ENCODE data around the gene PSG1. TPM values are rescaled to one million over a fixed set of nuclear protein-coding genes. Genes with fewer than 3 reads are reported as not detected.

The PSG1 gene
- total RNA-seq, 1 experiment from 2014 or later = 0.72 TPM

GRCh38 chr19:42816894-42817293 is 62.6 kb downstream of the PSG1 start:
- no peak overlapping the region for H3K4me2 ChIP-seq
- POLR2A ChIA-PET (ENCODE audit: unreplicated experiment) = interaction anchor here (0.6 kb wide), 1 partner anchor 804 kb away, joined by 9 read pairs; no protein-coding TSS in a partner anchor

More at GRCh38 chr19:42816894-42817293, 62.6 kb downstream of the PSG1 start:
- CTCF ChIA-PET = no interaction called here
- H3K27ac ChIP-seq = no peak overlapping the region
- H3K9me2 ChIP-seq (ENCODE audit: insufficient read depth) = no peaks in the 10 kb centered on the region
- H3K27me3 ChIP-seq (ENCODE audit: insufficient read depth, low read depth) = no peaks in the 10 kb centered on the region
- no peaks in the 10 kb centered on the region for H3F3A ChIP-seq (ENCODE audit: insufficient read depth, low read depth)
- TF ChIP-seq CTCF (conservative IDR thresholded peaks at IDR 0.05) (no peak), EZH2 (IDR thresholded peaks at IDR 0.05; ENCODE audit: low read depth) (no peak)
- no peak overlapping the region for H3K4me3 ChIP-seq
- intact Hi-C loops (cut with micrococcal nuclease; ENCODE audit: unreplicated experiment) = no loop called here
- H2AFZ ChIP-seq = no peak overlapping the region
- H3K4me1 ChIP-seq (replicated peaks; ENCODE audit: insufficient read depth) = no peaks in the 10 kb centered on the region
- H4K20me1 ChIP-seq (ENCODE audit: insufficient read depth) = no peaks in the 10 kb centered on the region
- BruUV-seq (replicated peaks) = no TSS peak
- no peaks in the 10 kb centered on the region for H3K79me2 ChIP-seq (ENCODE audit: low read depth)
- DNase-seq = no peak
- H3K36me3 ChIP-seq (ENCODE audit: low read depth) = no peaks in the 10 kb centered on the region
- no peaks in the 10 kb centered on the region for H3K9me3 ChIP-seq (ENCODE audit: insufficient read depth, low read depth)

Other genes with a start within 250 kb of the PSG1 start
- not detected in 2 replicates for gene PSG3, start 139.2 kb downstream of the PSG1 start, total RNA-seq (2021)
- 0.26 TPM in 1 of 2 replicates, not detected in the other for gene PSG8, start 114.0 kb downstream of the PSG1 start, total RNA-seq (2021)
- not detected in 2 replicates for gene PSG6, start 38.2 kb upstream of the PSG1 start, total RNA-seq (2021)
- not detected in 2 replicates for gene PSG7, start 57.5 kb upstream of the PSG1 start, total RNA-seq (2021)
- gene PSG11, start 146.8 kb upstream of the PSG1 start, total RNA-seq (2021) = not detected in 2 replicates
- not detected in 2 replicates for gene PSG2, start 203.0 kb upstream of the PSG1 start, total RNA-seq (2021)

Data from PC-9 (cell line).